Esophagus (tissue), 2 donors: ENCODE data around the gene BSDC1. TPM values are rescaled to one million over a fixed set of nuclear protein-coding genes. Genes with fewer than 3 reads are reported as not detected.

ENCODE experiments used
- H3K27ac ChIP-seq, 2 donors: one replicate each; pipeline ENCODE4 v1.5.1; 2013; ENCODE audit warnings: low read depth in 2 of 2, mild to moderate bottlenecking in 2 of 2, inconsistent platforms in 1 of 2, low read length in 1 of 2, moderate library complexity in 1 of 2
- H3K27me3 ChIP-seq, 2 donors: one replicate each; pipeline ENCODE4 v1.6.1; 2013; ENCODE audit warnings: low read length in 2 of 2, control low read depth in 1 of 2, mild to moderate bottlenecking in 1 of 2; ENCODE audit not compliant: insufficient read depth in 2 of 2, control insufficient read depth in 1 of 2
- H3K36me3 ChIP-seq, 2 donors: one replicate each; pipeline ENCODE4 v1.6.1; 2013; ENCODE audit warnings: low read length in 1 of 2; ENCODE audit not compliant: control insufficient read depth in 2 of 2, insufficient read depth in 2 of 2
- H3K4me1 ChIP-seq, 2 donors: one replicate each; pipeline ENCODE4 v1.6.1; 2013; ENCODE audit warnings: low read length in 1 of 2; ENCODE audit not compliant: control insufficient read depth in 2 of 2, insufficient read depth in 2 of 2
- H3K4me3 ChIP-seq, 2 donors: one replicate each; pipeline ENCODE4 v1.5.1; 2013; ENCODE audit warnings: low read length in 2 of 2, mild to moderate bottlenecking in 2 of 2, low read depth in 1 of 2, moderate library complexity in 1 of 2
- H3K9me3 ChIP-seq, 2 donors: one replicate each; pipeline ENCODE4 v1.6.1; 2013; ENCODE audit warnings: mild to moderate bottlenecking in 2 of 2, low read depth in 1 of 2, low read length in 1 of 2, moderate library complexity in 1 of 2; ENCODE audit not compliant: control insufficient read depth in 2 of 2, insufficient read depth in 1 of 2
- WGBS, 2 donors: extraction: QIAGEN DNeasy Blood & Tissue Kit; methylation state at CpG; one replicate each; pipeline ENCODE4 v1.1.7; 2013; 5-methylcytosine and 5-hydroxymethylcytosine counted together
- polyA plus RNA-seq, 2 donors: library from polyadenylated mRNA; stranded (reverse); fragments of 200-250 nt; gene quantifications; one replicate each; pipeline ENCODE4 v1.2.3, GENCODE V29; 2013
- donor health status: healthy with polysubstance abuse.
- donor health status: Bipolar disorder and iron deficiency.

BSDC1 gene
- polyA plus RNA-seq, 2 donors = 24.1 to 26.9 TPM

GRCh38 chr1:32339363-32339978 is 54.8 kb downstream of the BSDC1 start:
- no peaks in the 10 kb centered on the region for H3K9me3 ChIP-seq
- peaks cover 5% of the 10 kb centered on the region in 2 donors for H3K4me1 ChIP-seq
- no peaks in the 10 kb centered on the region for H3K27me3 ChIP-seq
- H3K4me3 ChIP-seq = no peak overlapping the region
- H3K36me3 ChIP-seq = peaks cover 0 to under 1% of the 10 kb centered on the region in 2 donors
- 69 to 74% methylated on average over 5 of the region's 5 CpGs for WGBS, 2 donors
- no peak overlapping the region for H3K27ac ChIP-seq

- Histone ChIP-seq H3K36me3 (peaks cover 0 to 3% of the 10 kb centered on the region in 2 donors), H3K4me3 (no peak overlapping the region), H3K9me3 (no peaks in the 10 kb centered on the region), H3K4me1 (peaks cover 5 to 8% of the 10 kb centered on the region in 2 donors), H3K27me3 (no peaks in the 10 kb centered on the region), H3K27ac (no peak overlapping the region)
- WGBS, 2 donors = 73 to 83% methylated on average over 14 of the region's 14 CpGs
Measured at GRCh38 chr1:32338637-32339145, 55.5 kb downstream of the BSDC1 start.

- Histone ChIP-seq H3K4me3 (no peak overlapping the region), H3K9me3 (no peaks in the 10 kb centered on the region), H3K4me1 (peaks cover 5 to 8% of the 10 kb centered on the region in 2 donors), H3K36me3 (peaks cover 3 to 4% of the 10 kb centered on the region in 2 donors), H3K27ac (no peak overlapping the region), H3K27me3 (no peaks in the 10 kb centered on the region)
- WGBS, 2 donors = 69% methylated on average over 16 of the region's 16 CpGs
Measured at GRCh38 chr1:32337855-32338636, 56.2 kb downstream of the BSDC1 start.

GRCh38 chr1:32336963-32337675 is 57.1 kb downstream of the BSDC1 start:
- Histone ChIP-seq H3K4me1 (peaks cover 5 to 8% of the 10 kb centered on the region in 2 donors), H3K36me3 (peaks cover 7 to 9% of the 10 kb centered on the region in 2 donors), H3K9me3 (no peaks in the 10 kb centered on the region), H3K27me3 (no peaks in the 10 kb centered on the region), H3K27ac (no peak overlapping the region), H3K4me3 (no peak overlapping the region)
- 55 to 63% methylated on average over 8 of the region's 8 CpGs for WGBS, 2 donors

GRCh38 chr1:32336591-32336932 is 57.7 kb downstream of the BSDC1 start:
- Histone ChIP-seq H3K4me3 (peak overlapping the region in 1 of 2 donors; percentile 50), H3K4me1 (peaks cover 5 to 8% of the 10 kb centered on the region in 2 donors), H3K36me3 (peaks cover 11 to 14% of the 10 kb centered on the region in 2 donors), H3K27ac (no peak overlapping the region), H3K27me3 (no peaks in the 10 kb centered on the region), H3K9me3 (no peaks in the 10 kb centered on the region)
- 38 to 41% methylated on average over 15 of the region's 15 CpGs for WGBS, 2 donors

- Histone ChIP-seq H3K4me3 (peak within 1 kb of the TSS; percentile 50 to 52), H3K4me1 (peaks cover 5 to 8% of the 10 kb centered on the region in 2 donors), H3K36me3 (peaks cover 13 to 16% of the 10 kb centered on the region in 2 donors), H3K27ac (no peak within 1 kb of the TSS), H3K9me3 (no peaks in the 10 kb centered on the region), H3K27me3 (no peaks in the 10 kb centered on the region)
- WGBS, 2 donors = 2% methylated on average over 68 to 95 of the region's 95 CpGs
Measured at GRCh38 chr1:32335790-32336590, 58.3 kb downstream of the BSDC1 start, which contains the start of gene MARCKSL1. Gene MARCKSL1, minus strand, starts transcription at chr1:32336233. Its CDS starts 200 bp downstream, at chr1:32336033.

- H3K27me3 ChIP-seq = no peaks in the 10 kb centered on the region
- no peaks in the 10 kb centered on the region for H3K9me3 ChIP-seq
- peaks cover 13 to 19% of the 10 kb centered on the region in 2 donors for H3K36me3 ChIP-seq
- H3K27ac ChIP-seq = no peak overlapping the region
- WGBS, 2 donors = 0 to 1% methylated on average over 29 to 34 of the region's 34 CpGs
- H3K4me3 ChIP-seq = peak overlapping the region; percentile 50 to 52
- H3K4me1 ChIP-seq = peaks cover 5 to 8% of the 10 kb centered on the region in 2 donors
Measured at GRCh38 chr1:32335535-32335789, 58.8 kb downstream of the BSDC1 start.

- no peaks in the 10 kb centered on the region for H3K27me3 ChIP-seq
- H3K4me1 ChIP-seq = peaks cover 5 to 8% of the 10 kb centered on the region in 2 donors
- peaks cover 13 to 23% of the 10 kb centered on the region in 2 donors for H3K36me3 ChIP-seq
- H3K4me3 ChIP-seq = peak overlapping the region; percentile 50 to 52
- 3% methylated on average over 44 to 46 of the region's 46 CpGs for WGBS, 2 donors
- no peaks in the 10 kb centered on the region for H3K9me3 ChIP-seq
- H3K27ac ChIP-seq = no peak overlapping the region
Measured at GRCh38 chr1:32334864-32335534, 59.2 kb downstream of the BSDC1 start.
